HG02798 (cell line): ENCODE results near the gene CR1.
A peak's percentile ranks its signal among the peaks of the same experiment; 100 is the strongest.
"Not testable (repeated sequence)": the region's sequence is repeated elsewhere in the genome, so short reads cannot be mapped to it uniquely, and the experiment has no call there.

ENCODE experiments used
- ATAC-seq: cut with Tn5 transposase; IDR thresholded peaks from one replicate; pipeline ENCODE4 v1.9.1; 2021; ENCODE audit warnings: mild to moderate bottlenecking; ENCODE audit not compliant: unreplicated experiment, poor library complexity

Gene CR1

DNA sequence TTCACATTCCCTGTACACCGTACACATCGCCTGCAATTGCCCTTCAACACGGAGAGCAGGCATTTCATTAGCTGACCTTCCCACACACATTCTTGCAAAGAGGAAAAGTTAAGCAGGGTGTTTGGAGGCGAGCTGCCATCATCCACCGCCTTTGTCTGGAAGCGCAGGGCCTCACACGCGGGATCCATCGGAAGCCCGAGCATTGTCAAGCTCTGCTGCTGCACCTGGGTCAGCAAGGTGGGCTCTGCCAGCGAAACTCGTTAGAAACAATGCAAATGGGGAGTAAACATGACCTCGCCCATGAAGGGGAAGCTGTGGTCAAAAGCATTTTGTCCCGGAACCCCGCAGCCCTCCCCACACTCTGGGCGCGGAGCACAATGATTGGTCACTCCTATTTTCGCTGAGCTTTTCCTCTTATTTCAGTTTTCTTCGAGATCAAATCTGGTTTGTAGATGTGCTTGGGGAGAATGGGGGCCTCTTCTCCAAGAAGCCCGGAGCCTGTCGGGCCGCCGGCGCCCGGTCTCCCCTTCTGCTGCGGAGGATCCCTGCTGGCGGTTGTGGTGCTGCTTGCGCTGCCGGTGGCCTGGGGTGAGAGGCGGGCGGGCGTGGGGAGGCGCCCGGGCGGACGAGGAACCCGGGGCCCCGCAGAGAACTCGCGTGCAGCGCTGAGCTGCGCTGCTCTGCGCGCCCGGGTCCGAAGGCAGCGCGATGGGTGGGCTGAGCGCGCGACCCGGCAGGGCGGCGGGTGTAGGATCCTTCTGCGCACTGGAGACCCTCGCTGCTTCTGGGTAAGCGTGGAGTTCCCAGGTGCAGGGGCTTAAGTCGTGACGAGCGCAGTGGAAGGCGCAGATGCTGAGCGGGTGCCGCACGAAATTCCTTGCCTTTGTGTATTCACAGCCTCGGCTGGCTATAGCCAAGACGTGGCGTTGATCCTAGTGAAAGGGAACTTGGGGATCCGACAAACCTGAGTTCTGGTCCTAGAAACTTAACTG is at the start of gene CR1:
CR1 (plus strand) TSS at position 357 of the 992 bp plus-strand sequence; CDS start at position 468, 111 bp downstream.
- ATAC-seq, result peak; percentile 52

DNA sequence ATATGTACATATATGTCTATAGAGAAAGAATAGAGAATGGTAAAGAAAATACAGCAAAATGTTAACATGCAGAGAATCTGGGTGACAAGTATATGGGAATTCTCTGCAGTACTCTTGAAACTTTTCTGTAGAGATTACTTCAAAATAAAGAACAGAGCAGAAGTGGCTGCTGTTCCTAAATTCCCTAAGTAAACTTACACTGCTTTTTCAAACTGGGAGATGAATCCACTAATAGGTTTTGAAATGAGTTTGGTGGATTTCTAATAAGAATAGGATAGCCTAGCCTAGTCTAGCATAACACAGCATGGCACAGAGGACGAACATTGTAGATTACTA is 42.3 kb upstream of the CR1 start:
- ATAC-seq, result no peak

DNA sequence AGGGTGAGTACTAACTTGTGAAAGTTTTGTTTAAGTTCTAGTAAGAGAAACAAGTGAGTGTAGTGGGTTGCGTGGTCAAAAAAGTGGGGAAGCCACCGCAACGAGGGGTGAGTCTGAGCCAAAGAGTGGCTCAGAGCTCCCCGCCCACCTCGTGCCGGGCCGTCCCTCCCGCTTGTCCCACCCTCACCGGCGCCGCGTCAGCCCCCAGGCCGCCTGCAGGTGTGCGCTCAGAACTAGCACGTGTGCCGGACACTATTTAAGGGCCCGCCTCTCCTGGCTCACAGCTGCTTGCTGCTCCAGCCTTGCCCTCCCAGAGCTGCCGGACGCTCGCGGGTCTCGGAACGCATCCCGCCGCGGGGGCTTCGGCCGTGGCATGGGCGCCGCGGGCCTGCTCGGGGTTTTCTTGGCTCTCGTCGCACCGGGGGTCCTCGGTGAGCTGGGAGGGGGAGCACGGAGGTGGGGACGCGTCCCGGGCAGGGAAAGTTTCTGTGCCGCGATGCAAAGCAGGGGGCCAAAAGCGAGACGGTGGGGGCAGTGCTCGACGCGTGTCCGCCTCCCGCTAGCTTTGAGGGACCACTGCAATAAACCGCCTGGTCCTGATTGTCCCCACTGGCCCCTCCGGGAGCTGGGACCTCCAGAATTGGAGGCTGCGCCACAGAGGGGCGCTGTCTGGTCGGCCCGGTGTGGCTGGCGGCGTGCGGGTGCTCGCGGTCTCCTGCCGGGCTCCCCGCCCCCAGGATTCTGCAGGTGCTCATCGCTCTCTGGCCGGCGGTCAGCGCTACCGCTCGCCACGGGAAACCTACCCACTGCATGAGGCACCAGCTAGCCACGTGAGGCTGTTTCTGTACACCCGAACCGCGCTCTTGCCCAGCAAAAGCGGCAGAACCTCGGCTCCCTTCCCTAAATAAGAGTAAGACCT is 41.7 kb upstream of the CR1 start, which contains the start of gene CR2:
CR2 (plus strand) TSS at position 283 of the 919 bp plus-strand sequence; CDS start at position 374, 91 bp downstream.
- peak; percentile 85 for ATAC-seq

DNA sequence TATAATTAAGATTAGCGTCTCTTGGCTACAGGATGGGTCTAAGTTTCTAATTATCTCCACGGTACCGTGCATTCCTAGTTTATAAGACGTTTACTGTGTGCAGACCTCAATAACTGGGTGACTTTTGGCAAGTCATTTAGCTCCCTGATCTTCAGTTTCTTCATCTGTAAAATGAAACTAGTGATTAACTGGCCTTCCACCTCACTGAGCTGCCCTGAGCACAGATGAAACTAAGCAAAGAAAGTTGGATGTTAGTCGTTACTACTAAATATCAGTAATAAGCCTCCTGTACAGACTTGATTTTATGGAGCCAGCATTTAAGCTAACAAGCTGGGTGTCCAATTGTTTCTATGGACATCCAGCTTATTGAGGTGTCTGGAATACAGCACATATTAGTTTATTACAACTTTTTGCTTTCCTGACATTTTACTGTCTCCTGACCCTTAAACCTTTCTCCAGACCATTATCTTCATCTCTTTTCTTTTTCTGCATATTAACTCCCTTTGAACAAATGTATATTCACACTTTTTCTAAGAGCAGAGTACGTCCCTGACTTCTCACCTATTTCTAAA is 40.7 kb upstream of the CR1 start:
- no peak for ATAC-seq

DNA sequence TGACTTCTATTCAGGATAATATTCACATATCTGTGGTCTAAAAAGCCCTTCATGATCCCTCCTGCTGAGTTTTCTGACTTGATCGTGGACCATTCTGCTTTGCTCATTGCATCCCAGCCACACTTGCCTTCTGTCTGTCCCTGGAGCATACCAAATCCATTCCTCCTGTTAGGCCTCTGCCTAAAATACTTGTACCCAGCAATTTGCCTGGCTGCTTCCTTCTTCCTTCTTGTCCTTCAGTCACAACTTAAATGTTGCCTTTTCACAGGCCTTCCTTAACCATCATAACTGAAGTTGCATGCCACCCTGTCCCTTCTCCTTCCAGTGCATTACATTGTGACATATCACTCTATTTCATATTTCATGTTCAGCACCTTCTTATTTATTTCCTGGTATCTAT is 37.5 kb upstream of the CR1 start:
- ATAC-seq, result no peak

DNA sequence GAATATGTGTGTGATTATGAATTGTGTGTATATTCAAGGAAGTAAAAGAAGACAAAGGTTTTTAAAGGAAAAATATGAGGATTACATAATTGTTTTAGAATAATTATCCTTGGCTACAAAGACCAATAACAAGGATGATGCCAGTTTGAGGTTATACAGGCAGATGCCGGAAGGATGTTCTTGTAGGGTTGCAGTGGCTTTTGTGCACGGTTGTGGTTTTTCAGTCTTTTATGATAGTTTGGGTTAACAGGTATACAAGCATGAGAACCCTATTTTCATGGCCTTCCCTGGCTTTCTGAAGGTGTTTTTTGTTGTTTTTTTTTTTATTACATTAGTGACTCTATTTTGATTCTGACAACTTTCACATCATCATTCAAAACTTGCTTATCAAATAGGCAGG is 36.9 kb upstream of the CR1 start:
- no peak for ATAC-seq

DNA sequence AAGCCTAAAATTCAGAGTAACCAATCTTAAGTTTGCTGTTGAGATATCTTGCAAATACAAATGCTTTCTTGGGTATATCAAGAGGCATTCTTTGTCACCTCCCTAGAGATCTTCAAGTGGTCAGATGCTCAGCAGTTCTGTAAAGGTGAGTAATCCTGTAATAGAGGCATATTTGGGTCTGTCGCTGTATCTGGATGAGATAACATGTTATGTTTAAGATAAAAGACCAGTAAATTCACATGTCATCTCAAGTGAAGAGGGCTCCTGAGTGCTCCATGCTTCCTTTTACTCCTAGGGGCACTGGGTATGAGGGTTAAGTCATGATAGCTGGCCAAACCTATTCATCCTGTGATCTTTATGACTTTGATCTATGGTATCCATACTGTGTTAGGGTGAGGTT is 34.3 kb upstream of the CR1 start:
- ATAC-seq, result no peak

DNA sequence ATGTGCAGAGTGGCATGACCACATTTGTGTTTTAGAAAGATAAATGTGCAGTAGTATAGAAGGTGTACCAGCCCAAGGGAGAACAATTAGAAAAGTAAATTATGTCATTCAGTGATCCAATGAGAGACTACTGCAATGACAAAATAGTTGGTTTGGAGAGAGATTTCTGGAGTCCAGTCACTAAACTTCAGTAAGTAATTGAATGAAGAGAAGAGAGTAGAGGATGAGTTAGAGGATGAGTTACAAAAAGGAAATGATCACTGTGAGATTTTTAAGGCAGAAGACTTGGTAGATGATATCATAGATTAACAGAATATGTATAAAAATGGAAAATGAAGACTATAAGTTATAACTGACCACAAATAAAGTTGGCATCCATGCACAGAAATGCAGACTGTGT is 33.4 kb upstream of the CR1 start:
- ATAC-seq, result no peak

DNA sequence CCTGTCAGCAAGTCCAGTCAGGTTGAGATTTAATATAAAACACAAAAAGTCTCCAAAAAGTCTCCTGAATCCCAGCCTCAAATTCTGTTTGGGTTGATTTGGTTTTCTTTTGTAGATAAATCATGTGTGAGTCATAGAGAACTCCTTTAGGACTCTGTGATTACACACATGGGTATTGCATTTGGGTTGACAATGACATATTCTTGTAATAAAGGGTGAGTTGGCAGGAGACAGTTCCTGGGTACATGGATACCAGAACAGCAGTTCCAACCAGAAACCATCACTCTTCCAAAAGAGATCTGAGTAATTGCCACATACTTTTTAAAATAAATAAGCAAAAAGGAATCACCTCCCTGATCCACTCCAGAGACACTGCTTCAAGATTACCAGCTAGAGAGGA is 32.9 kb upstream of the CR1 start:
- no peak for ATAC-seq

DNA sequence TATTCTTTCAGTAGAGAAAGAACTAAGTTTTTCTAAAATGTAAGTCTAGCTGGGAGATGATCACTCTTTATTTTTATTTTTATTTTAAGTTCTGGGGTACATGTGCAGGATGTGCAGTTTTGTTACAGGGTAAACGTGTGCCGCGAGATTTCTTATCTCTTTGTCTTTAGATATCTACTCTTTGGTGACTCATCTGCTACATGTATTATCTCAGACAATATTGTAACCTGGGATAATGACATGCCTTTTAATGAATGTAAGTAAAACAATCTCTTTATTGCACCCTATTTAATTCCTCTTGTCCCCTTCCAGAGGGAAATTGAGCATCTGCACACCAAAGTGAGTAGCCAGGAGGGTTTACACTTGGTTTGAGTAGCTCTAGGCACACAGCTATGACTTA is 32.4 kb upstream of the CR1 start:
- no peak for ATAC-seq

DNA sequence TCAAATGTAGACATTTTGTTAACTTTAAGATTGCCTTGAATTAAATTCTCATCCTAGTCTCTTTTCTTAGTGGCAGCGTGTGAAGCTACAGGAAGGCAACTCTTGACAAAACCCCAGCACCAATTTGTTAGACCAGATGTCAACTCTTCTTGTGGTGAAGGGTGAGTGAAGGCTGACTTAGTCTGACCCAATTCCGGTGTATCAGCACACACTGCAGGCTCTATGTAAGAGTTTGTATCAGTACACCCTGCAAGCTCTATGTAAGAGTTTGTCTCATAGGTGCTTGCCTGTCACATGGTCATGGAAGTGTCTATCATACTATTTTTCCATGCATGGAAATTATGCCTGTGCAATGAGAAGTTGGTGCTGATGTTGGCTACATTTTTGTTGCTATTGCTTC is 25.0 kb upstream of the CR1 start:
- no peak for ATAC-seq

DNA sequence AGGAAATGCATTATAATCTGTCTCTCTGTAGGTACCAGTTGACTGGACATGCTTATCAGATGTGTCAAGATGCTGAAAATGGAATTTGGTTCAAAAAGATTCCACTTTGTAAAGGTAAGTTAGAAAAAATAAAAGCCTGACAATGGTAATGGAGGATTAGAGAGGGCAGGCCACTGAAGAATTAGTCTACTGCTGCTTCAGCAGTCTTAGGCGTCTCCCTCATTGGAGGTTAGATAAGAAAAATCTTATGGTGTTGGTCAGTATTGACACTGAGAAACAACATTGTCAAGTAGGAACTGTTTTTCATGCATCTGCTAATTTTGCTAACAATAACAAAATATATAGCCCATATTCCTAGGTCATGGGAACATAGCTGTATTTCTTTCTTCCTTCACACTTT is 21.7 kb upstream of the CR1 start:
- no peak for ATAC-seq

DNA sequence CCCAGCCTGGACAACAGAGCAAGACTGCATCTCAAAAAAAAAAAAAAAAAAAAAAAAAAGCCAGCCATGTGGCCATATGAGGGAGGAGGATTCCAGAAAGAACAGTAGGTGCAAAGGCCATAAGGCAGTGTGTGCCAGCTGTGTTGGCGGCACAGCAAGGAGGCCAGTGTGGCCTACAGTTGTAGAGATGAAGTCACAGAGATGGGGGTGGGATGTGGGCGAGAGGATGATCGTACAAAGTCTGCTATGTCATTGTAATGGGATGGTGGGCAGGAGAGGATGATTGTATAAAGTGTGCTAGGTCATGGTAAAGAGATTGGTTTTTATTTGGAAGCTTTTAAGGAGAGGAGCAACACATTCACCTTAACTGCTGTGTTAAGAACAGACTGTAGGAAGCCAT is 9.8 kb upstream of the CR1 start:
- ATAC-seq, result no peak

DNA sequence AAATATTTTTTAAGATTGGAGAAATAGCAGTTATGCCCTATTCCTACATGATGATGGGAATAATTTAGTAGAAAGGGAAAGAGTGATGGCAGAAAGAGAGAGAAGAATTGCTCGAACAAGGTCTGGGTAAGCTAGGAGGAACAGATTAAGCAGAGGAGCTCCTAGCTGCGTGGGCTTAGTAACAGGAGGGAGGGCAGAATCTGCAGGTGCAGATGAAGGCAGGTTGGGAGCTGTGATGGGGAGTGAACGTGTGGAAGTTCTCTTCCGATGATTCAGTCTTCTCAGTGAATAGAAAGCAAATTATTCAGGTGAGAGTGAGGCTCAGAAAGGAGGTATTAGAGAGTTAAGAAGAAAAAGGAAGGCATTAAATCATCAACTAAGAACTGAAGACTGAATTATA is 8.3 kb upstream of the CR1 start:
- ATAC-seq, result no peak

DNA sequence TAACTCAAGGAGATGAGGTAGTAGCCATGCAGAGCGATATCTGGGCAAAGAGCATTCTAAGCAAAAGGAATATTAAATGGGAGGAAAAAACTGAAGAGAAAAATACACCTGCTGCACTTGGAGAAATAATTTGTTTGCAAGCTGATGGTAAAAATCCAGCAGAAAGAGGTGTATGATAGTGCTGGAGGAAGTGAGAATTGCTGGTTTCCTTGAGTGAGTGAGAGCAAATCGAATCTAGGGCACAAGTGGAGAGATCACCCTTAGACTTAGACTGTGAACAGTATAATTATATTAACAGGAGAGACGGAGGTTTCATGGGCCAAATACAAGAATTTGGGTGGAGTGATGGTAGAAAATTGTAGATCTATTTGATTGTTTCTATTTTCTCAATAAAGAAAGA is 2.7 kb upstream of the CR1 start:
- ATAC-seq, result no peak

DNA sequence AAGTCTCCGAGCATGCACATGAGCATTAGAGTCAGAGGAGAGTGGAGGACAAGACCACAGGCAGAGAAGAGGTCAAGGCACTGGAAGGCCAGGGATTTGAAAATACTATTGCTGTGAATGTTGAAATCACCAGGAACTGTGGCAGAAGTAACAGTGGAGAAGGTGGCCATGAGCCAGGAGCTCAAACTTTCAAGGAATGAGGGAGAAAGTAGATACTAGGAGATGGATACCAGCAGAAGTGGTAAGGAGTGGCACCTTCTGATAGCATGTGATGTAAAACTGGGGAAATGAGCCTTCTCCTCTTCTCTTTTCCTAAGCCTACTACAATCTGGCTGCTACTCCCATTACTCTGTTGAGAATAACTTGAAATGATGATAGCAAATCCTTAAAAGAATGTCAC is 1.8 kb upstream of the CR1 start:
- no peak for ATAC-seq

DNA sequence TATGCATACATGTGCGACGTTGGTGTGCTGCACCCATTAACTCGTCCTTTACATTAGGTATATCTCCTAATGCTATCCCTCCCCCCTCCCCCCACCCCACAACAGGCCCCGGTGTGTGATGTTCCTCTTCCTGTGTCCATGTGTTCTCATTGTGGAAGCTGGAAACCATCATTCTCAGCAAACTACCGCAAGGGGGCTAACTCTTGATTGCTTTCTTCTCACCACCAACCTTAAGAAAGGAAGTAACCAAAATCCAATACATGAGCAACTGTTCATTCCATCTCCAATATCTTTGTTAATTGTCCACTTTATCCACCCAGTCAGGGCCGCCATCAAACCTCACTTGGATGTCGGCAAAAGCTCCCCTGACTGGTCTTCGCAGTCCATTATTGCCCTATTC is 676 bp upstream of the CR1 start:
- ATAC-seq, result not testable (repeated sequence)

DNA sequence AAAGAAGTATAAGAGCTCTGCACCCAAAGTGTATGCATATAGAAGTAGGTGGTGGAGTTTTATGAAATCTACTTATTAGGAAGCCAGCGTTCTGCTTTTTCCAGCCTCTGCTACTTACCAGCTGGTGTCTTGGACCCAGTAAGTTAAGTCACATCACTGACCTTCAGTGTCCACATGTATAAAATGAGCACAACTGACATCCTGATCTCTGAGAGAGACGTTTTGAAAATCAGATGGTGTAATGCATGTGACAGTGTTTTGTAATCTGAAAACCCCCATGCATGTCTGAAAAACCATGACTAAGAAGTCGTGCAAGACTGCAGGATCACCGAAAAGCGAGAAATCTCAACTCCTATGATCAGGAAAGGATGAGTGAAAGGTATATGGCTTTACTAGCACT is 2.0 kb downstream of the CR1 start:
- ATAC-seq, result no peak

DNA sequence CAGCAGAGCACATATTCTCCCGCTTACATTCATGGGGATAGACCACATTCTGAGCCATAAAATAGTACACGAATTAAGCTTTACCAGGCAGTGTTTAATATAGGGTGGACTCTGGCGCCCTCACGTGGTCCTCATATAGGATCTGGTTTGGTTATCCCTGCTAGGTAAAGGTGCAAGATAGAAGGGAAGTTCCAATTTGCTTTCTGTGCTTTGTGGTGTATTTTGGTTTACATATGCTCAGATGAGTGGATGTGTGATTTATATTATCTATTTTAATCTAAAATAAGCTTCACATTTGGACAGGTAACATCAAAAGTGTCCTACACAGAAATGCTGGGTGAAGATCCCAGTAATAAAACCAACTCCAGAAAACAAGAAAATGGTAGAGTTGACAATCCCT is 3.6 kb downstream of the CR1 start:
- peak; percentile 53 for ATAC-seq

DNA sequence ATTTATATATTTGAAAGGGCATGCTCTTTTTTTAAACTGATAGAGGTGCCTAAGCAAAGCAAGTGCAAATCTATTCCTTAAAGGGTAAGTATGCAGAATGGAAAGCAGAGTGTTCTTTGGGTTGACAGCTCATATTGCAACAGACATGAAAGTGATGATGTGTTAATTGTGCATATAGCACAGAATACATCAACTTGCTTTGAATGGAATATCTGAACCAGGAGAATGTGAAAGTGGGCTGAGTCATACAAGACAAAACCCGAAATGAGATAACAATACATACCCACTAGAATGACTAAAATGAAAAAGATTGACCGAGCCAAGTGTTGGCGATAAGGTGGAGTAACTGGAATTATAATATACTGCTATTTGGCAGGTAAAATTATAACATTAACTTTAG is 4.3 kb downstream of the CR1 start:
- ATAC-seq, result no peak

DNA sequence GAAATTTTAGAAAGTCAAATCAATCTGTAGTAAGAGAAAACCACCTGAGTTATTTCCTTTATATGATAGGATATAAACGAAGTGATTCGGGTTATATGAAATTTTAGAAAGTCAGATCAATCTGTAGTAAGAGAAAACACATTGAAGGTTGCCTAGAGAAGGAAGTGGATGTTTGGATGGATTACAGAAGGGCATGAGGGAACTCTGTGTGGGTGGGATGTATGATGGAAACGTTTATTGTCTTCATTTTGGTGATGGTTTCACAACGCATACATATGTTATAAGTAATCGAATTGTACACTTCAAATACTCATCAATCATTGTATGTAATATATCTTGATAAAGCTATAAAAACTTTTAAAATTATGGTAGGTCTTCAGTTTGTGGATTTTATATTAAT is 5.1 kb downstream of the CR1 start:
- no peak for ATAC-seq
